Suprapubic skin (tissue), 4 donors: ENCODE results near the gene RBMS3.

Source experiments
- CTCF ChIP-seq, 2 donors: fragments of 200-600 bp in 1 of 2; fragments of 450-650 bp in 1 of 2; sonication (generic) in 1 of 2; IDR thresholded peaks; one replicate each; pipeline ENCODE4 v1.5.1; 2016 to 2019; ENCODE audit warnings: antibody characterized with exemption in 2 of 2, mild to moderate bottlenecking in 1 of 2, moderate library complexity in 1 of 2
- EP300 ChIP-seq: sonication (generic); formaldehyde crosslinking; IDR thresholded peaks from one replicate; pipeline ENCODE4 v1.6.1; 2017; ENCODE audit warnings: antibody characterized with exemption
- POLR2A ChIP-seq, 2 donors: fragments of 450-650 bp; IDR thresholded peaks; one replicate each; pipeline ENCODE4 v1.6.1; 2017; ENCODE audit warnings: antibody characterized with exemption in 2 of 2, mild to moderate bottlenecking in 2 of 2, moderate library complexity in 2 of 2
- POLR2AphosphoS5 ChIP-seq, 3 donors: sonication (generic); formaldehyde crosslinking; IDR thresholded peaks; one replicate each; pipeline ENCODE4 v1.6.1; 2017; ENCODE audit warnings: antibody characterized with exemption in 3 of 3

DNA sequence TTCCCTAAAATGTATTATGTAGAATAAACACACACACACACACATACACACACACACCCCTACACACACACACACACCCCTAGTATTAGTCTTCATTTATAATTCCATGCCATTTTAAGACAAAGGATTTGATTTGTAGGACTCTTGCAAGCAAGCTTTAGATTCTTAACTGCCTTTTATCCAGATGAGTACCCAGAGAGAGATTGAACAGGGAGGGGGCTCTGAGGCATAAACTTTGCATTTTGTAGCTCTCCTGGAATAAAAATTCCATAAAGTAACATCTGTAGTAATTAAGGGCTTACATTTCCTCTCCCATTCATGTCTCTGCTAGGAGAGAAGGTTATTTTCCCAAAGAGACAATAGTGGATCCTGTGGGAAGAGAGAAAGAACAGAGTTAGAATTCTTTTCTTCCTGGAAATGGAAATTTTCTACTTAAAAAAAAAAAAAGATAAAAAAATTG is 479.4 kb downstream of the RBMS3 start:
- TF ChIP-seq CTCF (IDR thresholded peaks at IDR 0.05), result no peak
- TF ChIP-seq POLR2A (IDR thresholded peaks at IDR 0.05), result no peak
- no peak for TF ChIP-seq EP300
- no peak for TF ChIP-seq POLR2AphosphoS5 (IDR thresholded peaks at IDR 0.05)
